GM12872 (cell line): ENCODE data around the gene ELF3.

Experiments
- TF ChIP-seq, protein P1 (sequence below): IDR thresholded peaks from 3 replicates; pipeline ENCODE4 v1.5.1; 2011; ENCODE audit warnings: low read depth, mild to moderate bottlenecking, low read length, moderate library complexity; ENCODE audit not compliant: insufficient read depth

Gene ELF3

DNA sequence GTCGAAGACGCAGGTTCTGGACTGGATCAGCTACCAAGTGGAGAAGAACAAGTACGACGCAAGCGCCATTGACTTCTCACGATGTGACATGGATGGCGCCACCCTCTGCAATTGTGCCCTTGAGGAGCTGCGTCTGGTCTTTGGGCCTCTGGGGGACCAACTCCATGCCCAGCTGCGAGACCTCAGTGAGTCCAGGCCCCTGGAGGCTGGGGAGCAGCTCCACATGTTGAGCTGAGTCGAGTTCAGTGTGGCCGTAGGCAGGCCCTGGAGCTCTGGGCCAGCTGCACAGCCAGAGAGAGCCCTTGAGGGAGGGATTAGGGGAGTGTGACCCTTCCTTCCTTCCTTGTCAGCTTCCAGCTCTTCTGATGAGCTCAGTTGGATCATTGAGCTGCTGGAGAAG is 1.6 kb downstream of the ELF3 start:
- TF ChIP-seq, protein P1, sequence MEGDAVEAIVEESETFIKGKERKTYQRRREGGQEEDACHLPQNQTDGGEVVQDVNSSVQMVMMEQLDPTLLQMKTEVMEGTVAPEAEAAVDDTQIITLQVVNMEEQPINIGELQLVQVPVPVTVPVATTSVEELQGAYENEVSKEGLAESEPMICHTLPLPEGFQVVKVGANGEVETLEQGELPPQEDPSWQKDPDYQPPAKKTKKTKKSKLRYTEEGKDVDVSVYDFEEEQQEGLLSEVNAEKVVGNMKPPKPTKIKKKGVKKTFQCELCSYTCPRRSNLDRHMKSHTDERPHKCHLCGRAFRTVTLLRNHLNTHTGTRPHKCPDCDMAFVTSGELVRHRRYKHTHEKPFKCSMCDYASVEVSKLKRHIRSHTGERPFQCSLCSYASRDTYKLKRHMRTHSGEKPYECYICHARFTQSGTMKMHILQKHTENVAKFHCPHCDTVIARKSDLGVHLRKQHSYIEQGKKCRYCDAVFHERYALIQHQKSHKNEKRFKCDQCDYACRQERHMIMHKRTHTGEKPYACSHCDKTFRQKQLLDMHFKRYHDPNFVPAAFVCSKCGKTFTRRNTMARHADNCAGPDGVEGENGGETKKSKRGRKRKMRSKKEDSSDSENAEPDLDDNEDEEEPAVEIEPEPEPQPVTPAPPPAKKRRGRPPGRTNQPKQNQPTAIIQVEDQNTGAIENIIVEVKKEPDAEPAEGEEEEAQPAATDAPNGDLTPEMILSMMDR = no peak

DNA sequence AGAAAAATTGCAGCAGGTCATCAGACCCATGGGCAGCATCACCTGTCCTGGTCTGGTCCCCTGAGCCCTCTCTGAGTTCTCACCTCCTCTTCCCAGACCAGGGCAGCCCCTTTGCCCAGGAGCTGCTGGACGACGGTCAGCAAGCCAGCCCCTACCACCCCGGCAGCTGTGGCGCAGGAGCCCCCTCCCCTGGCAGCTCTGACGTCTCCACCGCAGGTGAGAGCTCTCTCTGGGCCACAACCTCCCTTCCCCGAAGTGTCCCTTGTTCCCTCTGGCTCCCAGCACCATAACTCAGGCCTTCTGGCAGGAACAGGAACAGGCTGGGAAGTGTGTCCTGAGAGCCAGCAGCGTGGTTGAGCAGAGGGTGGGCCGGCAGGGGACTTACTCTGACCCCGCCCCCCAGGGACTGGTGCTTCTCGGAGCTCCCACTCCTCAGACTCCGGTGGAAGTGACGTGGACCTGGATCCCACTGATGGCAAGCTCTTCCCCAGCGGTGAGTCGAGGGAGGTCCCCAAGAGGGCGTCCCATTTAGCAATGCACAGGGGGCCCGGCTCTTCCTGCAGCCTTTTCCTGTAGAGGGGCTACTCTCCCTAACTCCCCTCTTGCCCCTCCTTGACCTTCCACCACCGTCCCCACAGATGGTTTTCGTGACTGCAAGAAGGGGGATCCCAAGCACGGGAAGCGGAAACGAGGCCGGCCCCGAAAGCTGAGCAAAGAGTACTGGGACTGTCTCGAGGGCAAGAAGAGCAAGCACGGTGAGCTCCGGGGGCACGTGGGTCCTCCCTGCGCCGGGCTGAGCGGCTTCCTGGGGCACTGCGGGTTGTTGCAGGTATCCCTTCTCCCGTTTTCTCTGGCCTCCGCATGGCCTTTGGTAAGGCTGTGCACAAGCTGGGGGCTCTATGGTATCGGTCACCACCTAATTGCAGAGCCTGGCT is 2.4 kb downstream of the ELF3 start:
- TF ChIP-seq, protein P1 = no peak

DNA sequence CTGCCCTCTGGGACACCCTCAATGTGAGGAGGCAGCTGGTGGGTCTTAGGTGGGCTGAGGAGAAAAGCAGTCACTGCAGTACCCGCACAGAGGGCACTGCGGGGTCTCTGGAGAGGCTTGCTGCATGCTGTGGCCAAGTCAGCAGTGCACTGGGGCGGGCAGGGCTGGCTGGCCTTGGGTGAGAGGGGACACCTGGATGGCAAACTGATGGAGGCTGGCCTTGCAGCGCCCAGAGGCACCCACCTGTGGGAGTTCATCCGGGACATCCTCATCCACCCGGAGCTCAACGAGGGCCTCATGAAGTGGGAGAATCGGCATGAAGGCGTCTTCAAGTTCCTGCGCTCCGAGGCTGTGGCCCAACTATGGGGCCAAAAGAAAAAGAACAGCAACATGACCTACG is 3.2 kb downstream of the ELF3 start:
- TF ChIP-seq, protein P1 = no peak

DNA sequence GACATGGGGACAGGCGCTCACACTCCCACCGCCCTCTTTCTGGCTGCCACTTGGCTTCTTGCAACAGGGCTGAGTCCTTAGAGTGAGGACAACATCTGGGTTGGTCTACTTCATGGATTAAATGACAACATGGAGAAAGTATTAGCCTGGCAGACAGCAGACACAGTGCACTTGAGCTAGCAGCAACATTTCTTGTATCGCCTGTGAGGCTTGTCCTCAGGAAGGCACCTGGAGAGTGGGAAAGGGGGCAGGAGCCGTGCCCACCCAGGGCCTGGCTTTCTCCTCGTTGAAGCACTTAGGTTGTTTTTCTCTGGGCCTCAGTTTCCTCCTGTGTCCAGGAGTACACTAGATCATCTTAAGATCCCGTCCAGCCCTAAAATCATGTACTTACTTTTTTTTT is 3.7 kb downstream of the ELF3 start:
- TF ChIP-seq, protein P1 = no peak

DNA sequence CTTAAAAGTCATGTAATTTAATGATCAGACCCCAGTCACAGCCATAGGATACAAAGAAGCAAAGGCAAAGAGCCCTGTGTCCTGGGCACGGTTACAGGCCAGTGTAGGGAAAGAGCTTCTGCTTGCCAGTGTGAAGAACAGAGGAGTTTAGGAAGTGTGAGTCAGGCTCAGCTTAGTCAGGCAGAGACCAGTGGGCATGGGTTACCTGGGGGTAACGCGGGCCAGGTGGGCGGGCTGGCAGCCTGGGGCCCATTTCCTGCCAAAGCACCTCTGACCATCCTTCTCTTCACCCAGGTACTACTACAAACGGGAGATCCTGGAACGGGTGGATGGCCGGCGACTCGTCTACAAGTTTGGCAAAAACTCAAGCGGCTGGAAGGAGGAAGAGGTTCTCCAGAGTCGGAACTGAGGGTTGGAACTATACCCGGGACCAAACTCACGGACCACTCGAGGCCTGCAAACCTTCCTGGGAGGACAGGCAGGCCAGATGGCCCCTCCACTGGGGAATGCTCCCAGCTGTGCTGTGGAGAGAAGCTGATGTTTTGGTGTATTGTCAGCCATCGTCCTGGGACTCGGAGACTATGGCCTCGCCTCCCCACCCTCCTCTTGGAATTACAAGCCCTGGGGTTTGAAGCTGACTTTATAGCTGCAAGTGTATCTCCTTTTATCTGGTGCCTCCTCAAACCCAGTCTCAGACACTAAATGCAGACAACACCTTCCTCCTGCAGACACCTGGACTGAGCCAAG is 4.7 kb downstream of the ELF3 start:
- TF ChIP-seq, protein P1 = no peak

DNA sequence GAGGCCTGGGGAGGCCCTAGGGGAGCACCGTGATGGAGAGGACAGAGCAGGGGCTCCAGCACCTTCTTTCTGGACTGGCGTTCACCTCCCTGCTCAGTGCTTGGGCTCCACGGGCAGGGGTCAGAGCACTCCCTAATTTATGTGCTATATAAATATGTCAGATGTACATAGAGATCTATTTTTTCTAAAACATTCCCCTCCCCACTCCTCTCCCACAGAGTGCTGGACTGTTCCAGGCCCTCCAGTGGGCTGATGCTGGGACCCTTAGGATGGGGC is 5.2 kb downstream of the ELF3 start:
- TF ChIP-seq, protein P1 = no peak

DNA sequence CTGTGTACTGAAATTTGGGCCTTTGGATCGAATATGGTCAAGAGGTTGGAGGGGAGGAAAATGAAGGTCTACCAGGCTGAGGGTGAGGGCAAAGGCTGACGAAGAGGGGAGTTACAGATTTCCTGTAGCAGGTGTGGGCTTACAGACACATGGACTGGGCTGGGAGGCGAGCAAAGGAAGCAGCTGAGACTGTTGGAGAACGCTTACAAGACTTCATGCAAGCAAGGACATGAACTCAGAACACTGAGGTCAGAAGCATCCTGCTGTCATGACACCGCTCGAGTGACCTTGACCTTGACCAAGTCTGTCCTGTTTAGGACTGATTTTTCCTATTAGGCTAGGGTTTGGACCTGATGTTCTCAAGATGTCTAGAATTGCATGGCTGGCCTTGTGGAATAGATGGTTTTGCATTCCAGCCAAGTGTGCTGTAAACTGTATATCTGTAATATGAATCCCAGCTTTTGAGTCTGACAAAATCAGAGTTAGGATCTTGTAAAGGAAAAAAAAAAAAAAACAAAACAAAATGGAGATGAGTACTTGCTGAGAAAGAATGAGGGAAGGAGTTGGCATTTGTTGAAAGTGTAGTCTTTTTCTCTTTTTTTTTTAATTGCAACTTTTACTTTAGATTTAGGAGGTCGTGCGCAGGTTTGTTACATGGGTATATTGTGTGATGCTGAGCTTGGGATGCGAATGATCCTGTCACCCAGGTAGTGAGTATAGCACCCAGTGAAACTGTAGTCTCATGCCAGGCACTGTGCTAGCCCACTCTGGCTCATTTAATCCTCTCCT is 5.8 kb downstream of the ELF3 start:
- TF ChIP-seq, protein P1 = no peak
